Loucy (cell line): ENCODE measurements around the gene GIGYF2.

ENCODE experiments used
- EZH2phosphoT487 ChIP-seq: fragments of 200-600 bp; IDR thresholded peaks from 2 replicates; pipeline ENCODE4 v1.6.1; 2018; ENCODE audit warnings: antibody characterized with exemption, mild to moderate bottlenecking, moderate library complexity, borderline replicate concordance
- TF ChIP-seq, protein P1 (sequence below): fragments of 200-600 bp; sonication (generic); conservative IDR thresholded peaks from 2 replicates; pipeline ENCODE4 v1.5.1; 2014; ENCODE audit warnings: mild to moderate bottlenecking, antibody characterized with exemption, low read length

DNA sequence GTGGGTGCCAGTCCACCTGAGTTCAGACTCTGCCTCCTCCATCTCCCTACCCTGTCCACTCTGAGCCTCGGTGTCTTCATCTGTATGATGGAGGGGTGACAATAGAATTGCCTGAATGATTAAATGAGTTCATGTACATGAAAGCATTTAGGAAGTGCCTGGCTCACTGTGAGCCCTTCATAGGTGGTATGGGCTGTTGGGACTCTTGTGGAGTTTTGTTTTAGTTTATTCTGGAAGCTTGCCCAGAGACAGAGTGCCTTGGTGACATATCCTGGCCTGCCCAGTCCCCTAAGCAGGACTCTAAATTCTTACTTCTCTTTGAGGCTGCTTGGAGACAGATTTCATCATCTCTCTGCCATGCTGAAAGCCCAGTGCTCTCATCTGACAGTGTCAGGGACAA, 24.5 kb upstream of the GIGYF2 start:
- TF ChIP-seq, protein P1, sequence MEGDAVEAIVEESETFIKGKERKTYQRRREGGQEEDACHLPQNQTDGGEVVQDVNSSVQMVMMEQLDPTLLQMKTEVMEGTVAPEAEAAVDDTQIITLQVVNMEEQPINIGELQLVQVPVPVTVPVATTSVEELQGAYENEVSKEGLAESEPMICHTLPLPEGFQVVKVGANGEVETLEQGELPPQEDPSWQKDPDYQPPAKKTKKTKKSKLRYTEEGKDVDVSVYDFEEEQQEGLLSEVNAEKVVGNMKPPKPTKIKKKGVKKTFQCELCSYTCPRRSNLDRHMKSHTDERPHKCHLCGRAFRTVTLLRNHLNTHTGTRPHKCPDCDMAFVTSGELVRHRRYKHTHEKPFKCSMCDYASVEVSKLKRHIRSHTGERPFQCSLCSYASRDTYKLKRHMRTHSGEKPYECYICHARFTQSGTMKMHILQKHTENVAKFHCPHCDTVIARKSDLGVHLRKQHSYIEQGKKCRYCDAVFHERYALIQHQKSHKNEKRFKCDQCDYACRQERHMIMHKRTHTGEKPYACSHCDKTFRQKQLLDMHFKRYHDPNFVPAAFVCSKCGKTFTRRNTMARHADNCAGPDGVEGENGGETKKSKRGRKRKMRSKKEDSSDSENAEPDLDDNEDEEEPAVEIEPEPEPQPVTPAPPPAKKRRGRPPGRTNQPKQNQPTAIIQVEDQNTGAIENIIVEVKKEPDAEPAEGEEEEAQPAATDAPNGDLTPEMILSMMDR, result no peak
- TF ChIP-seq EZH2phosphoT487, result no peak
